GM23338 (cell line): Measurements from ENCODE around the gene TBC1D16. TPM values are rescaled to one million over a fixed set of nuclear protein-coding genes. Genes with fewer than 3 reads are reported as not detected.

Experiments used
- ATAC-seq: fragments of 200-7000 bp; cut with Tn5 transposase; 3 replicates; pipeline ENCODE4 v1.9.1; 2020
- DNase-seq: peaks from one replicate; pipeline ENCODE4 v3.0.0-alpha.2; 2015; ENCODE audit warnings: low spot score
- H2AFZ ChIP-seq: fragments of 200-600 bp; sonication (generic); 2 replicates; pipeline ENCODE4 v1.8.0; 2016; ENCODE audit warnings: antibody characterized with exemption, mild to moderate bottlenecking, moderate library complexity
- H3F3A ChIP-seq: fragments of 200-600 bp; sonication (generic); replicated peaks from 2 replicates; pipeline ENCODE4 v1.8.0; 2017; ENCODE audit warnings: antibody characterized with exemption, mixed run types, low read depth
- H3K27ac ChIP-seq: fragments of 200-600 bp; sonication (generic); 2 replicates; pipeline ENCODE4 v1.6.1; 2016; ENCODE audit warnings: low read depth
- H3K27me3 ChIP-seq: fragments of 200-600 bp; sonication (generic); 2 replicates; pipeline ENCODE4 v1.8.0; 2016; ENCODE audit warnings: mild to moderate bottlenecking, mixed run types, moderate library complexity; ENCODE audit not compliant: insufficient read depth
- H3K36me3 ChIP-seq: fragments of 200-600 bp; sonication (generic); 2 replicates; pipeline ENCODE4 v1.8.0; 2016; ENCODE audit warnings: mild to moderate bottlenecking; ENCODE audit not compliant: insufficient read depth
- H3K4me1 ChIP-seq: fragments of 200-600 bp; sonication (generic); 2 replicates; pipeline ENCODE4 v1.8.0; 2016; ENCODE audit warnings: mild to moderate bottlenecking, moderate library complexity; ENCODE audit not compliant: insufficient read depth
- H3K4me2 ChIP-seq: fragments of 200-600 bp; sonication (generic); 2 replicates; pipeline ENCODE4 v1.7.1; 2017; ENCODE audit warnings: mixed run types
- H3K4me3 ChIP-seq: fragments of 200-600 bp; sonication (generic); 2 replicates; pipeline ENCODE4 v1.6.1; 2016; ENCODE audit warnings: mixed run types
- H3K79me2 ChIP-seq: fragments of 200-600 bp; sonication (generic); replicated peaks from 2 replicates; pipeline ENCODE4 v1.8.0; 2017; ENCODE audit warnings: mild to moderate bottlenecking; ENCODE audit not compliant: insufficient read depth
- H3K9me2 ChIP-seq: fragments of 200-600 bp; sonication (generic); 2 replicates; pipeline ENCODE4 v1.8.0; 2017; ENCODE audit not compliant: insufficient read depth
- H4K20me1 ChIP-seq: fragments of 200-600 bp; sonication (generic); replicated peaks from 2 replicates; pipeline ENCODE4 v1.8.0; 2017; ENCODE audit warnings: mild to moderate bottlenecking; ENCODE audit not compliant: insufficient read depth
- H3K27ac Mint-ChIP-seq: 2 replicates; pipeline ENCODE4 v1.8.0; 2020; ENCODE audit warnings: inconsistent platforms, mild to moderate bottlenecking, moderate library complexity, mixed read lengths
- H3K27me3 Mint-ChIP-seq: 3 replicates; pipeline ENCODE4 v1.8.0; 2022; ENCODE audit warnings: low read depth, mild to moderate bottlenecking, moderate library complexity, mixed read lengths, inconsistent platforms; ENCODE audit not compliant: insufficient read depth, poor library complexity
- H3K36me3 Mint-ChIP-seq: 3 replicates; pipeline ENCODE4 v1.8.0; 2021; ENCODE audit warnings: low read depth, mild to moderate bottlenecking, inconsistent platforms, moderate library complexity, mixed read lengths
- H3K4me1 Mint-ChIP-seq: 3 replicates; pipeline ENCODE4 v1.8.0; 2020; ENCODE audit warnings: mild to moderate bottlenecking, inconsistent platforms, mixed read lengths
- H3K4me3 Mint-ChIP-seq: 3 replicates; pipeline ENCODE4 v1.8.0; 2021; ENCODE audit warnings: moderate library complexity, mild to moderate bottlenecking, inconsistent platforms, mixed read lengths
- H3K9me3 Mint-ChIP-seq: 3 replicates; pipeline ENCODE4 v1.8.0; 2020; ENCODE audit warnings: moderate library complexity, mild to moderate bottlenecking, inconsistent platforms, mixed read lengths
- CREB1 ChIP-seq: fragments of 250-450 bp; sonication (Bioruptor Pico); IDR thresholded peaks from 2 replicates; pipeline ENCODE4 v1.5.0; 2020; ENCODE audit warnings: low read depth, mild to moderate bottlenecking, moderate library complexity
- CTCF ChIP-seq, 2 experiments: fragments of 200-600 bp in 1 of 2; sonication (generic) in 1 of 2; conservative IDR thresholded peaks; 2 replicates each; pipeline versions ENCODE4 v1.5.1 to v1.6.1; 2016 to 2017; ENCODE audit warnings: antibody characterized with exemption in 2 of 2, low read depth in 2 of 2, mild to moderate bottlenecking in 2 of 2, moderate library complexity in 1 of 2
- EZH2phosphoT487 ChIP-seq: fragments of 200-600 bp; sonication (generic); IDR thresholded peaks from one replicate; pipeline ENCODE4 v1.8.1; 2018; ENCODE audit warnings: antibody characterized with exemption; ENCODE audit not compliant: unreplicated experiment
- polyA plus RNA-seq: library from polyadenylated mRNA; unstranded; fragments of >200 nt; fragmentation: Nextera tagmentation; extraction: Ambion mirVana; gene quantifications from 2 replicates; pipeline ENCODE4 v1.2.1, GENCODE V29; 2016
- total RNA-seq: library from RNA; depleted of rRNA; stranded (reverse); fragments of >200 nt; shearing (Covaris generic); gene quantifications from 2 replicates; pipeline ENCODE4 v1.2.3, GENCODE V29; 2014
- TF ChIP-seq, protein P1 (sequence below): fragments of 250-450 bp; sonication (Bioruptor Pico); IDR thresholded peaks from 2 replicates; pipeline ENCODE4 v1.5.0; 2020; ENCODE audit warnings: mild to moderate bottlenecking, moderate library complexity

The TBC1D16 gene
- total and polyA plus RNA-seq, 2 experiments from 2014 or later: 16.7 to 104 TPM

- Histone ChIP-seq H2AFZ (no peak overlapping the region), H3K27me3 (no peaks in the 10 kb centered on the region), H3K79me2 (peaks cover 53% of the 10 kb centered on the region), H3K27ac (no peak overlapping the region), H3K4me3 (no peak overlapping the region), H4K20me1 (peaks cover 18% of the 10 kb centered on the region), H3K4me1 (peaks cover 47% of the 10 kb centered on the region), H3K4me2 (no peak overlapping the region), H3K9me2 (no peaks in the 10 kb centered on the region), H3F3A (peaks cover 7% of the 10 kb centered on the region; the same call in 1 of the 2 replicates), H3K36me3 (no peaks in the 10 kb centered on the region)
- DNase-seq (no peak), ATAC-seq (no peak)
- H3K27me3 Mint-ChIP-seq: peaks cover 18% of the 10 kb centered on the region
- TF ChIP-seq, protein P1, sequence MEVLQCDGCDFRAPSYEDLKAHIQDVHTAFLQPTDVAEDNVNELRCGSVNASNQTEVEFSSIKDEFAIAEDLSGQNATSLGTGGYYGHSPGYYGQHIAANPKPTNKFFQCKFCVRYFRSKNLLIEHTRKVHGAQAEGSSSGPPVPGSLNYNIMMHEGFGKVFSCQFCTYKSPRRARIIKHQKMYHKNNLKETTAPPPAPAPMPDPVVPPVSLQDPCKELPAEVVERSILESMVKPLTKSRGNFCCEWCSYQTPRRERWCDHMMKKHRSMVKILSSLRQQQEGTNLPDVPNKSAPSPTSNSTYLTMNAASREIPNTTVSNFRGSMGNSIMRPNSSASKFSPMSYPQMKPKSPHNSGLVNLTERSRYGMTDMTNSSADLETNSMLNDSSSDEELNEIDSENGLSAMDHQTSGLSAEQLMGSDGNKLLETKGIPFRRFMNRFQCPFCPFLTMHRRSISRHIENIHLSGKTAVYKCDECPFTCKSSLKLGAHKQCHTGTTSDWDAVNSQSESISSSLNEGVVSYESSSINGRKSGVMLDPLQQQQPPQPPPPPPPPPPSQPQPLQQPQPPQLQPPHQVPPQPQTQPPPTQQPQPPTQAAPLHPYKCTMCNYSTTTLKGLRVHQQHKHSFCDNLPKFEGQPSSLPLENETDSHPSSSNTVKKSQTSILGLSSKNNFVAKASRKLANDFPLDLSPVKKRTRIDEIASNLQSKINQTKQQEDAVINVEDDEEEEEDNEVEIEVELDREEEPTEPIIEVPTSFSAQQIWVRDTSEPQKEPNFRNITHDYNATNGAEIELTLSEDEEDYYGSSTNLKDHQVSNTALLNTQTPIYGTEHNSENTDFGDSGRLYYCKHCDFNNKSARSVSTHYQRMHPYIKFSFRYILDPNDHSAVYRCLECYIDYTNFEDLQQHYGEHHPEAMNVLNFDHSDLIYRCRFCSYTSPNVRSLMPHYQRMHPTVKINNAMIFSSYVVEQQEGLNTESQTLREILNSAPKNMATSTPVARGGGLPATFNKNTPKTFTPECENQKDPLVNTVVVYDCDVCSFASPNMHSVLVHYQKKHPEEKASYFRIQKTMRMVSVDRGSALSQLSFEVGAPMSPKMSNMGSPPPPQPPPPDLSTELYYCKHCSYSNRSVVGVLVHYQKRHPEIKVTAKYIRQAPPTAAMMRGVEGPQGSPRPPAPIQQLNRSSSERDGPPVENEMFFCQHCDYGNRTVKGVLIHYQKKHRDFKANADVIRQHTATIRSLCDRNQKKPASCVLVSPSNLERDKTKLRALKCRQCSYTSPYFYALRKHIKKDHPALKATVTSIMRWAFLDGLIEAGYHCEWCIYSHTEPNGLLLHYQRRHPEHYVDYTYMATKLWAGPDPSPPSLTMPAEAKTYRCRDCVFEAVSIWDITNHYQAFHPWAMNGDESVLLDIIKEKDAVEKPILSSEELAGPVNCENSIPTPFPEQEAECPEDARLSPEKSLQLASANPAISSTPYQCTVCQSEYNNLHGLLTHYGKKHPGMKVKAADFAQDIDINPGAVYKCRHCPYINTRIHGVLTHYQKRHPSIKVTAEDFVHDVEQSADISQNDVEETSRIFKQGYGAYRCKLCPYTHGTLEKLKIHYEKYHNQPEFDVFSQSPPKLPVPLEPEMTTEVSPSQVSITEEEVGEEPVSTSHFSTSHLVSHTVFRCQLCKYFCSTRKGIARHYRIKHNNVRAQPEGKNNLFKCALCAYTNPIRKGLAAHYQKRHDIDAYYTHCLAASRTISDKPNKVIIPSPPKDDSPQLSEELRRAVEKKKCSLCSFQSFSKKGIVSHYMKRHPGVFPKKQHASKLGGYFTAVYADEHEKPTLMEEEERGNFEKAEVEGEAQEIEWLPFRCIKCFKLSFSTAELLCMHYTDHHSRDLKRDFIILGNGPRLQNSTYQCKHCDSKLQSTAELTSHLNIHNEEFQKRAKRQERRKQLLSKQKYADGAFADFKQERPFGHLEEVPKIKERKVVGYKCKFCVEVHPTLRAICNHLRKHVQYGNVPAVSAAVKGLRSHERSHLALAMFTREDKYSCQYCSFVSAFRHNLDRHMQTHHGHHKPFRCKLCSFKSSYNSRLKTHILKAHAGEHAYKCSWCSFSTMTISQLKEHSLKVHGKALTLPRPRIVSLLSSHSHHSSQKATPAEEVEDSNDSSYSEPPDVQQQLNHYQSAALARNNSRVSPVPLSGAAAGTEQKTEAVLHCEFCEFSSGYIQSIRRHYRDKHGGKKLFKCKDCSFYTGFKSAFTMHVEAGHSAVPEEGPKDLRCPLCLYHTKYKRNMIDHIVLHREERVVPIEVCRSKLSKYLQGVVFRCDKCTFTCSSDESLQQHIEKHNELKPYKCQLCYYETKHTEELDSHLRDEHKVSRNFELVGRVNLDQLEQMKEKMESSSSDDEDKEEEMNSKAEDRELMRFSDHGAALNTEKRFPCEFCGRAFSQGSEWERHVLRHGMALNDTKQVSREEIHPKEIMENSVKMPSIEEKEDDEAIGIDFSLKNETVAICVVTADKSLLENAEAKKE (CRISPR knock-in tag): no peak
- TF ChIP-seq EZH2phosphoT487: no peak
- H3K27ac Mint-ChIP-seq: no peak overlapping the region
- peaks cover 2% of the 10 kb centered on the region; the same call in 2 of the 3 replicates for H3K36me3 Mint-ChIP-seq
- peaks cover 67% of the 10 kb centered on the region for H3K4me1 Mint-ChIP-seq
- no peaks in the 10 kb centered on the region; the same call in 2 of the 3 replicates for H3K9me3 Mint-ChIP-seq
- no peak overlapping the region for H3K4me3 Mint-ChIP-seq
Observed at GRCh38 chr17:79990051-79990592, 45.5 kb downstream of the TBC1D16 start.

DNA sequence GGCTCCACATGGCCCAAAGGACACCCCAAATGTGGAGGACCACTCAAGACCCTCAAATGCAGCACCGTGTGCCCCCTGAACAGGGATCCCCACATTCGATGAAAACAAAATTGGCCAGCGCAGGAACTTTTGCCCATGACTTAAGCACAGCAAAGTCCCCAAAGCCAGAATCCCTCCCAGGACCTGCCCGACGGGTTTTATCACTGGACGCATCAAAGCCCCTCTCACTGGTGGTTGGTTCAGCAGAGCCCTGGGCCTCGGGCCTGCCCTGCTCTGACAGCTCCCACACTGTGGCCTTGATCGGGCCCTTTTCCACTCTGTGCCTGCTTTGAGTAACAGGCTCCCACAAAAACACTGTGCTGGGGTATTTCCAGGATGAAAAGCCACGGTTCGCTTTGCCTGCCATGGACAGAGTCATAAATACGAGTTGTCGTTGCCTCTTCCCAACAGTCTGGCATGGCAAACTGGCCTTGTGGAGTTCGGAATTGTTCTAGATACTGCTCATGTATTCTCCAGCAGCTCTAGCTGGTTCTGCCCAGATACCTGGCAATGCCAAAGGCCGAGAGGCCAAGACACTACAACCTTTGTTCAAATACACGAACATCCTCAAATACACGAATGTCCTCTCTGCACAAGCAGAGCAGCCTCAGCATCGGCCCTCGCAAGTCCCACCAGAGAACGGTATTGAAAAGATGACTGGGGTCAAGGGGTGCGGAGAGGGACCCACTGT is 46.4 kb downstream of the TBC1D16 start:
- peaks cover 7% of the 10 kb centered on the region; the same call in 1 of the 2 replicates for H3F3A ChIP-seq
- H3K36me3 Mint-ChIP-seq: peaks cover 2% of the 10 kb centered on the region; the same call in 2 of the 3 replicates
- H3K9me2 ChIP-seq: no peaks in the 10 kb centered on the region
- no peak overlapping the region for H3K4me2 ChIP-seq
- H2AFZ ChIP-seq: no peak overlapping the region
- no peak overlapping the region for H3K4me3 Mint-ChIP-seq
- no peak for DNase-seq
- no peaks in the 10 kb centered on the region for H3K36me3 ChIP-seq
- peaks cover 17% of the 10 kb centered on the region for H3K27me3 Mint-ChIP-seq
- peaks cover 13% of the 10 kb centered on the region for H4K20me1 ChIP-seq
- H3K4me3 ChIP-seq: no peak overlapping the region
- no peaks in the 10 kb centered on the region; the same call in 2 of the 3 replicates for H3K9me3 Mint-ChIP-seq
- ATAC-seq: no peak; the same call in 2 of the 3 replicates
- H3K4me1 ChIP-seq: peaks cover 45% of the 10 kb centered on the region
- H3K27ac Mint-ChIP-seq: peak overlapping the region; percentile 12; the same call in 1 of the 2 replicates
- H3K79me2 ChIP-seq: peaks cover 56% of the 10 kb centered on the region
- H3K27ac ChIP-seq: peak overlapping the region; percentile 59; the same call in 1 of the 2 replicates
- no peaks in the 10 kb centered on the region for H3K27me3 ChIP-seq
- H3K4me1 Mint-ChIP-seq: peaks cover 66% of the 10 kb centered on the region
- TF ChIP-seq CTCF (conservative IDR thresholded peaks at IDR 0.05; ENCODE audit: low read depth in 2 of 2) (no peak), CREB1 (no peak)
